NCI-H1105 (cell line): ENCODE data around the gene ALCAM.

Experiments
- DNase-seq: peaks from one replicate; lab custom pipeline; 2025; lab: John Stamatoyannopoulos, UW

ALCAM gene

DNA sequence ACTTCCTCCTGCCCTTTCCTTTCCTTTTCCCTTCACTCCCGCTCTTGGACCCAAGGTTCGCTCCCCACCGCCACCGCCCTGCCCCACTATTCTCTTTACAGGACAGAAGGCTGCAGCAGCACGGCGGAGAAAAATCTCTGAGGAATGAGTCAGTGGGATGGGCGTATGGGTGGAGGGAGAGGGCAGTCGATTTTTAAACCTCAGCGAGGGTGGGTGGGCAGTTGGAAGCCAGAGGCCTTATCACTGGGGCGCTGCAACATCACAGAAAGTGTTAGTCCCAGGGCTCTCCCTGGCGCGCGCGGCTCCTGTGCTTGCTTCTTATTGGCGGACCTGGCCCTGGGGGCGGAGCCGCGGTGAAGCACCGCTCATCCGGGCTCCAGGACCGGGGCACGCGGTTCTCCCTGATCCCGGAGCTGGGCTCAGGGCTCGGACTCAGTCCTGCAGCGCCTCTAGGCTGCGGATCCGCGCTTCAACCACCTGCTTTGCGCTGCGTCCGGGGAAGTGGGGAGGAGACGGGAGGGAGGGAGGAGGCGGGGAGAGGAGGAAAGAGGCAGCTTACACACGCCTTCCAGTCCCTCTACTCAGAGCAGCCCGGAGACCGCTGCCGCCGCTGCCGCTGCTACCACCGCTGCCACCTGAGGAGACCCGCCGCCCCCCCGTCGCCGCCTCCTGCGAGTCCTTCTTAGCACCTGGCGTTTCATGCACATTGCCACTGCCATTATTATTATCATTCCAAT, at the start of gene ALCAM:
Gene ALCAM, plus strand, starts transcription at position 584 of the 737 bp plus-strand sequence.
- DNase-seq = peak; percentile 93

DNA sequence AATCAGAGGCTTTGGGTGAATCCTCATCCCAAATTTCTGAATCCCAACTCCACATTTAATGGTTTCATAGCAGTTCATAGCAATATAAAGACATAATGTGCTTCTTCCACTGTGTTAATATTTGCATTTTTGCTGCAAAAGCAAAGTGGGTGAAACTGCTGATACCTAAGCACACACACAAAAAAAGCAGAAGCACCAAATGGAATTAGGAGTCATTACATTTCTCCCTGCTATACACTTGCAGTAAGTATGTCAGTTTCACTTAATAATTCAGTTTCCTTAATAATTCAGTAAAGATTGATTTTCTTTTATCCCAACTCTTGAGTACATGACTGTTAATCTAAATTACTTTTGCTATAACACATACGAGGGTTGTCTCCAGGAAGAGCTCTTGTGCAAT, 48.9 kb upstream of the ALCAM start:
- no peak for DNase-seq

DNA sequence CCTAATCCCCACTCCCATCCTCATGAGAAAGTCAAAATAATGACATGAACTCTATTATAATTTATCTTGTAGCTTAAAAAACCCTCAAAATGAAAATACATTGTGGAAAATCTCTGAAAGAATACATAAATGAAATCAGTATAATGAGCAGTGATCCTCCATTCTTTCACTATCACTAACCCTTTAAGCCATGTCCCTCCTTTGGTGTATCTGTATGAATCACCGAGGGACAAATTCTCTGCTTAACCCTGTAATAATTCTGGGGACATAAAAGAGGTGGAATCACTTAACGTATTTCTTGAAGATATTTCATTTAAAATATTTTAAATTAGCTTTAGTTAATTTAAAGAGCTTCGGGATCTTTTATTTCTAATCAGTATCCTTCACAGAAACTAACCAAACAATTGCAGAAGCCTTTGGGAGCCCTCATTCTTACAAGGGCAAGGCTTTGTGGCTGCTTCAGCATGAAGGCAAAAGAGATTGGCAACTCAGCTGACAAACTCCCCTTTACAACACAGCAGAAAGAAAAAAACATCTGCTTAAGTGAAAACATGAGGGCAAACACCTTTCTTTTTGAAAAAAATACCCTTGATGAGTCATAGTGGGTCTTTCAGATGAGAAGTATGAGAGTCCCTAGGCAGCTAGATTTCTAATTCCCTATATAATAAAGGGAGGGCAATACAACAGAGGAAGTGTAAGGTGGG, 44.0 kb upstream of the ALCAM start:
- no peak for DNase-seq

DNA sequence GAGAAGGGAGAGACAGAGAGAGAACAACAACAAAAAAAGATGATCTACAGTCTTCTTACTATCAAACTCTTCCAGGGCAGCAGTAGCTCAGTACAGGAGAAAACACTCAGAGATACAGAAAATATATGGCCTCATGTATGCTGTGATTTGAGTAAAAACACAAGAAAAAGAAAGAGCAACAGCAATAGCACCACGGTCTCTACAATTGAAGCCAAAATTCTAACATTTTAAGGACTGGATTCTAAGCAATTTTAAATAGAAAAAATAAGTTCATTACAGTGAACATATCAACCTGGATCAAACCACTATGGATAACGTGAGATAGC, 43.5 kb upstream of the ALCAM start:
- no peak for DNase-seq

DNA sequence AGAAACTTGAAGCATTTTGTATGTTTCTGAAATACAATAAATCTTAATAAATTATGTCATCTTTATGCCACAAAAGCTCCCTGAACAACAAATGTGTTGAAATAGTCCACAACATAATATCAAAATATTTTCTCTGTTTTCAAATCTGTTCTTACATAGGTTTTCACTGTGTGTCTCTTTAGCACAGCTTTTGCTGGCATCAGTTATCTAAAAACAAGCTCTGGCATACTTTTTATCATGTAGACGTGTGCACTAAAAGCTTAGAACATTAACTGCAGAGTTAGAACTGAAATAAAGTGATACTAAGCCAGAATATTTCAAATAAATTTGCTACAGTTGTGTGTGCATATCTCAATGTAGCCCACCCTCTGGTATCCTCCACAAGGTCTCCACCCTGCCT, 41.8 kb upstream of the ALCAM start:
- no peak for DNase-seq

DNA sequence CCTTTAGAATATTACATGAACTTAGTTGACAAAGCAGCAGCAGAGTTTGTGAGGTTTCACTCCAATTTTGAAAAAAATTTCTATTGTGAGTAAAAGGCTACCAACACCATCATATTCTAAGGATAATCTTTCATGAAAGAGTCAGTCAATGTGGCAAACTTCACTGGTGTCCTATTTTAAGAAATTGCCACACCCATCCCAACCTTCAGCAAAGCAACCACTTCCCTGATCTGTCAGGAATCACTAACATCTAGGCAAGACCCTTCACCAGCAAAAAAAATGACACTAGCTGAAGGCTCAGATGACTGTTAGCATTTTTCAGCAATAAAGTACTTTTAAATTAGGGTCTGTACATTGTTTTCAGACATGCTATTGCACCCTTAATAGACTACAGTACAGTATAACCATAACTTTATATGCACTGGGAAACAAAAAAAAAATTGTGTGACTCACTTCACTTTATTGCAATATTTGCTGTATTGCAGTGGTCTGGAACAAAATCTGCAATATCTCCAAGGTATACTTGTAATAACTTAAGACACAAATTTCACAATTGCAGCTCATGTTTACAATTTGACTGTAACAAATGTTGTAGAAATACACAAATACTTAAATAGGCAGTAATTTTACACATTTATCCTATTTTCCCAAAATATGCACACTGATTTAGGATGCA, 38.9 kb upstream of the ALCAM start:
- DNase-seq = no peak

DNA sequence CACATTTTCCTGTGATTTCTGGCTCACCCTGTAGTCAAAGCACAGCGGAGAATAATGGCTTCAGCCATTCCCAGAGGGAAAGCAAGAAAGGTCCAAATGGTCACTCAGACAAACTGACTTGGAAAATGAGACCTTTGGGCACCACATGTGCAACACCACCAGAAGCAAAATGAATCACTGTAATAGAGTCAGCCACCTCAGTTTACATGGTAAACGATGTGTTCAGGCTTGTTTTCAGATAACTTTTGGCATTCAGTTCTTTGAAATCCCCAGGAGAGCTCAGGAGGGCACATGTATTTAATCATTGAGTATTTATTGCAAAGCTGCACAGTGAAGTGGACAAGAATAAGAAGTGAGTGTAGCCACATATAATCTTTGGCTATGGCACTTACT, 38.4 kb upstream of the ALCAM start:
- no peak for DNase-seq

DNA sequence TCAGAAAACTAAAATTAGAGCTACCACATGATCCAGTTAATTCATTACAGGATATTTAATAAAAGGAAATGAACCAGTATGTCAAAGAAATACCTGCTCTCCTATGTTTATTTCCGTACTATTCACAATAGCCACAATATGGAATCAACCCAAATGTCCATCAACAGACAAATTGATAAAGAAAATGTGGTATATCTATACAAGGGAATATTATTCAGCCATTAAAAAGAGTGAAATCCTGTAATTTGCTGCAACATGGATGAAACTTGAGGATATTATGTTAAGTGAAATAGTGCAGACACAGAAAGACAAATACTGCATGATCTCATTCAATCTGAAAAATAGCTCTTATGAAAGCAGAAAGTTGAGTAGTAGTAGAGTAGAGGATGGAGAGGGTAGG, 33.7 kb upstream of the ALCAM start:
- DNase-seq = no peak

DNA sequence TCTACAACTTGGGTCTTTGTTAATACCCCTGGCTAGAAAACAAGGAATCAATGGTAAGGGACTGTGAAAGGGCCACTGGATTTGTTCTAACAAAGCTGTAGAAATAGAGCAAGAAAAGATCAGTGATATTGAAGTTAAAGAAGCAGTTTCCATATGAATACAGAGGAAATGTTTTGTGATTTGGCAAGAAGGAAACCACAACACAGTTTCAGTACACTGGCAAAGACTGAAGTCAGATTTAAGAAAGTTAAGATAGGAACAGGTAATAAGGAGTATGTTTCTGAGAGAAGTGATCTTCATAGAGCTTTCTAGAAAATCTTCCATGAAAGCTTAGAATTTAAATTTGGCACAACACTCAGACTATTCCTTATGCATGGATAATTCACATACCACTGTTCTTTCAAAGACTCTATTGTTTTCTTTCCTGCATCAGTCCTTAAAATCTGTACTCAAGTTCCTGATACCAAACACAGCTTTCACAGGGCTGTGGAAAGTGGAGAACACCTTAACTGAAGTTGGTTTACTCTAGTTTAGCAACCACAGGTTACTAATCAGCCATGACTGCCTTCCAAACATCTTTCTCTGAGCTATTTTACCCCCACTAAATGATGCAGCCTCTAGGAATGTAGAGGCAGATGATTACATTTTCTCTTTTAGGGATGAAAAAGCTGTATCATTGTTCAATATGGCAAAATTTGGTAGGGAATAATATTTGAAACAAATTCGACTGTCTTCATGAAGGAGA, 32.4 kb upstream of the ALCAM start:
- DNase-seq = no peak

DNA sequence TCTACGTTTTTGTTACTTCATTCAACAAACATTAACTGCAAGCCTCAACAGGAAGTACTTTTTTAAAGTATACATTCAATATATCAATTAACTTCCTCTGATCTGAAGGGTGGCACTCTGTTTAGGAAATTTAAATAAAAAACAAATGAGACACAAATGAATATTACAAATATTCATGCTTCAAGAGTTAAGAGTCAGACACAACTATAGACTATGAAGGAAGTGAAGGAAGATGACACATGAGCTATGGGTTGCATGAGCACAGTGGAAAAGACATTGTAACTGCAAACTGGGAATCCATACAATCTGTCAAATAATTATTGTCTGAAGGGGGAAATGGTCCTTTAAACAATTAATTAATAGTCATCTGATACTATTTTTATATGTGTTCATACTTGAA, 26.8 kb upstream of the ALCAM start:
- no peak for DNase-seq

DNA sequence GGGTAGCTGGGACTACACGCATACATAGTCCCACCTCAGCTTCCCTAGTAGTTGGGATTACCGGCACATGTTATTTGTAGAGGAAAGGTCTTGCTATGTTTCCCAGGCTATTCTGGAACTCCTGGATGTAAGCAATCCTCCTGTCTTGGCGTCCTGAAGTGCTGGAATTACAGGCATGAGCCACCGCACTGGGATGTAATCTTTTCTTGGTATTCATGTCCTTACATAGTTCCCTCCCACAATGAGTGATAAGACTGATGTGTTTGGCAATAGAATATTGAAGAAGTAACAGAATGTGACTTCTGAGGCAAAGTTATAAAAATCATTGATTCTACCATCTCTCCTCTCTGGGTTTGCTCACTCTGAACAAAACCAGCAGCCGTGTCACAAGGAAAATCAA, 22.7 kb upstream of the ALCAM start:
- DNase-seq = no peak

DNA sequence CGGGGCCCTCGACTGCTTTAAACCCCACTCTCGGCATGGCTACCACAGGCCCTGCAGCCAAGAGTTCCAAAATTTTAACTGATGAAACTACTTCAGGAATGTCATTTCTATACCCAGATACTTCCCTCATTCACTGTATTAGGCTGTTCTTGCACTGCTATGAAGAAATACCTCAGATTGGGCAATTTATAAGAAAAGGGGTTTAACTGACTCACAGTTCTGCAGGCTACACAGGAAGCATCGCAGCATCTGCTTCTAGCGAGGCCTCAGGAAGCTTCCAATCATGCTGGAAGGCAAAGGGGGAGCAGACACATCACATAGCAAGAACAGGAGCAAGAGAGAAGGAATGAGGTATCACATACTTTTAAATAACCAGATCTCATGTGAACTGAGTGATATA, 21.6 kb upstream of the ALCAM start:
- DNase-seq = no peak

DNA sequence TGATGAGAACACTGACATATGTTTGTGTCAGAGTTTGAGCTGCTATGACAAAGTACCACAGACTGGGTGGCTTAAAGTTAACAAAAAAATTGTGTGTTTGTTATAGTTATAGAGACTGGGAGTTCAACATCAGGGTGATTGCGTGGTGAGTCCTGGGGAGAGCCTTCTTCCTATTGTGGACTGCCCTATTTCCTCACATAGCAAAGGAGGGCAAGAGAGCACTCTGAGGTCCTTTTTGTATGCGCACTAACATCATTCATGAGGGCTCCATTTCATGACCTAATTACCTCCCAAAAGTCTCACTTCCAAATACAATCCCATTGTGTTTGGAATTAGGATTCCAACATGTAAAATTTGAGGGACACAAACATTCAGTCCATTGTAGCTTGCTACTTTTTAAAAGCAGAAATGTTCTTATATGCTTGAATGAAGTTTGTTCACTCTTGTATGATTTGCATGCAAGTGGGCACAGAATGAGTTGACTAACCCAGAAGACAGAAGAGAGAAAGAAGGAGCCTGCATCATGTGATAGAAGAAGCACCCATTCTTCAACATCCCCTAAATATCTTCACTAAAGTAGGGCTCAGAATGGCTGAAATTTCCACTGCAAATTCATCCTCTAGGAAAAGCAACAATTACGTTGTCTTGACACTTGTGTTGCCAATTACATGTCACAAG, 18.9 kb upstream of the ALCAM start:
- no peak for DNase-seq

DNA sequence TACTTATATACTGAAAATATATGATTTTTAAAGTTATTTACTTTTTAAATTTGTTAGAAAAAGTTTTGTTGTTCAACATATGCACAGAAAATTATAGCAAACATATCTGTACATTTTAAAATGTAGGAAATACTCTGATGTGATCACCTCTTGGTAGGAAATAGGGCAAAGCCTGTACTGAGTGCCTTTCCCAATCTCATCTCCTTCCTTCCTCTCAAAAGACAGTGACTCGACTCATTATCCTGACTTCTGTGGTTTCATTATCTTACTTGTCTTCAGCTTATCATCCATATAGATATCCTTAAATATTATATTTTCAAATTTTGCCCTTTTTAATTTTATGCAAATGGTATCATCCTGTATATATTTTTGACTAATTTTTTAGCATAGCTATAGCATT, 18.4 kb upstream of the ALCAM start:
- DNase-seq = no peak

DNA sequence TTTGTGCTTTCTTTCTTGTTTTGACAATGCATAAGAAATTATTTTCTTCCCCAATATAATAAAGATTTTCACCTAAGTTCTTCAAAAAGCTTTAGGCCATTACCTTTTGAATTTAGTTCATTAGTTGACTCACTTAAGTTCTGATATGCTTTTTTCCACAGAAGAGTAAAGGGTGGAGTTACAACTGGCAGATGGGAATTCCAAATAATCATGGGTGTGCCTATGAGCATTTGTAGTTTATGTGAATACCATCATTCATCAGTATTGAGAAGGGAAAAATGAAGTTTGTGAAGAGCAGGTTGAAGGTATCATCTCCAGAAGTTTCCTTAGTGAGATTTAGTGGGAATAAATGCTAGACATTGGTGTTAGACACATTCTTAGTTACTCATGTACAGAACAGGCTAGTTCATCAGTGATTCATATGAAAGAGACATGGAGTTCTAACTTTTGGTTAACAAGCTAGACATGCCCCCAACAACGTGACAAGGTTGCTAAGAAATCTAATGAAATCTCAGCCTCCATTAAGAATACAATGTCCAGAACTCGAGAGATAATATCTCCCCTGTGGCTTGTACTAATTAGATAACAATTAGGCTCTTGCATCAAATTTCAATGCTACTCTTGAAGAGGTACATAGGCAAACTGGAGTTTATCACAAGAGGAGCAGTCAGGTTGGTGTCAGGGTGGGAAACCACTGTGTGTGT, 16.9 kb upstream of the ALCAM start:
- no peak for DNase-seq

DNA sequence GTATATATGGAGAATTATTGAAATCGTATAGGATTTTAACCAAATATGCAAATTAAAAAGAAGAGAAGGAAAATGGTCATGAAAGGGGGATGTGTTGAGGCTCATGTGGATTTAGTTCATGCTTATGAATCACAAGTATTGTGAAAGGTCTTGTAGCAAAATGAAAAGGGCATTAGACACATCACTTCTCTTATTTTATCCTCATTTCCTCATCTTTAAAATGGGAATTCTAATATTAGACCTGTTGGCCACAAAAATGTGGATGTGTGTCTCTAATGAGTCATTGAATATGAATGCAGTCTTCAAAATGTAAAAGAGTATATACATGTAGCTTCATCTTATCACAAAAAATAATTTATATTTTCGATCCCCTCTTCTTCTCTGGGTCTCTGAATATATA, 14.9 kb upstream of the ALCAM start:
- DNase-seq = no peak

DNA sequence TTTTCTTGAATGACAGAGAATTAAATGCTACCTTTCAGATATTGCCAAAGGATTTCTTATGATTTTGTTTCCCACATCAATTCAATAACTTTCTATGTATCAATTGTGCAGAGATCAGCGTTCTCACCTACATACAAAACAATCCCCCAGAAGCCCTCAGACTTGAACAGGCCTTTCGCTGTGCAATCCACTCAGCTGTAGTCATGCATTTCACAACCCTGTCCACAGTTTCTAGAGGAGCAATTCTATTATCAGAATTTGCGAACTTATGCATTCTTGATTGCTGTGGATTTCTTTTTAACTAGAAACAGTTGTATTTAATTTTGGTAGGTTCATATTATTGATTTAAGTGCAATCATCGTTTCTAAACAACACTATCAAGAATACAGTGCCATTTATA, 13.7 kb upstream of the ALCAM start:
- DNase-seq = no peak

DNA sequence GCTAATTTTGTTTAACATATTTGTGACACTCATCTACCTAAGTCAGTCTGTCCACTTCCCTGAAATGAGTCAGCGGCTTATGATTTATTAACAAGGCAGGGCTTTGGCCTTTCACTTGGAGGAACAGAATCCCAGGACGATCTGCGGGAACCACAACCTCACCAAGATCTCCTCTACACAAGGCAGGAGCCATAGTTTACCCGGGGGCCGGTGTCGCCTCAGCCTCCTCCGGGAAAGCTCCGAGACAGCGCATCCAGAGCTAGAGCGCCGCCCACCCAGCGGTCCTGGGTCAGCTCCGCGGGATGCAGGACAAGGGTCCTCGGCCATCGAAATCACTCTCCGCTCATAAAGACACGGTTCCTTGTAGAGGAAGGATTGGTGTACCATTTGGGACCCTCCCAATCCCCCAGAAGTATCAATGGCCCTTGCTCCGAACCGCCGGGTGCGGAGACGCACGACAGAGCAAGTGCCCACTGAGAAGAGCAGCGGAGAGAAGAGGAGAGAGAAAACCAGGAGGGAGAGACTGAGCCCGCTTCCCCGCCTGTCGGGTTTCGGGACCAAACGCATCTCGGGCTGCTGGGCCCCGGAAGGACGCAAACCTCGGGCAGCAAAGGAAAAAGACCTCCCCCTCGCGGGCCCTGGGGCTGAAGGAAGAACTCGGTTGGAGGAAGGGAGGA, 13.1 kb upstream of the ALCAM start:
- DNase-seq = no peak

DNA sequence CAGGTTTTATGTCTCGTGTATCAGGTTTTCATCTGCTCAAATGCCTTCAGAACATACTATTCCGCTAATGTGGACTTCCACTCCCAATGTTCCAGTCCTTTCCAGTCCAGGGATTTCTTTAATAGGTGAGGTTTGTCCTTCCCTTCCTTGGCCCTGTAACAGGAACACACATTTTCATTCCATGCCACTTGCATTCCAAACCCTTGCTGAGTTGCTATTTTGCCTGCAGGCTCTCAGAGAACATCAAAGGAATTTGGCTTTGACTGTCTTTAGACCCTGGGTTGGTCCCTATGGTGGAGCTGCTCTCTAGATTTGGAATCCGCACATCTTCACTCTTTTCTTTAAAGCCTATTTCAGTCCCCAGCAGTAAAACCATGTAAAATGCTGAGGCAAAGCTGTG, 12.3 kb upstream of the ALCAM start:
- no peak for DNase-seq

DNA sequence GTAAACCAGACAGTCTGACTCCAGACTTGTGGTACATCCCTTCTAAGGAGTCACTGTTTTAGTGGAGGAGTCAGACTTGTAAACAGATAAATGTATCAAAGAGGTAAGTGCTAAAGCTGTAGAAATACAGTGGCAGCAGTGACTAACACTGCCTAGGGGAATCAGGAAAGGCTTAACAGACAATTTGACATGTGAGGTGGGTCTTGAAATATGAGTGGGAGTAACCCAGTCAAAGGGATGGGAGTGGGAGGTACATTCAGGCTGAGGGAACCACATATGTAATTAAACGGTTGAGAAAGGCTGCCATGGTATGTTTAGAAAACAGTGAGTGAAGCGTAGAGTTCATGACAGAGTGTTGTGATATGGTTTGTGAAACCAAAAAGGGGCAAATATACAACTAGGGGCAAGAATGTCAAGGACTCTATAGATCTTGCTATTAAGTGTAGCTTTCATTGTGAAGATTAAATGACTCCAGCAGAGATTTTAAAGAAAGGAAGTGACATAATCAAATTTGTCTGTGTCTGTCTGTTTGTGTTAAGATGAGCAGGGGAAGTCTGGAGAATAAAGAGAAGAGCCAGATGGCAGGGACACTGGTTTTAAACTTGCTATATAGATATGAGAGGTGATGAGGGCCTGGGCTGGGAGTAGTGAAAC, 11.2 kb upstream of the ALCAM start:
- no peak for DNase-seq
